Measurements from ENCODE around the gene IFITM1.
"Not testable (repeated sequence)": the region's sequence is repeated elsewhere in the genome, so short reads cannot be mapped to it uniquely, and the experiment has no call there.

The IFITM1 gene

GRCh38 chr11:326592-326841, 12.7 kb downstream of the IFITM1 start:
- DNase-seq (ENCODE audit: low read depth in 3 of 3) = no peak

- peak in 1 of 3 experiments; percentile 33 for DNase-seq (ENCODE audit: low read depth in 3 of 3)
These were observed 13.2 kb downstream of the IFITM1 start for GRCh38 chr11:326842-327580.

- no peak for DNase-seq (ENCODE audit: low read depth in 3 of 3)
These were observed 13.7 kb downstream of the IFITM1 start for GRCh38 chr11:327581-327923.

GRCh38 chr11:328012-328411, 14.2 kb downstream of the IFITM1 start:
- no peak for DNase-seq (ENCODE audit: low read depth in 3 of 3)

GRCh38 chr11:328516-329100, 14.8 kb downstream of the IFITM1 start:
- not testable (repeated sequence) for DNase-seq (ENCODE audit: low read depth in 3 of 3)

- no peak for DNase-seq (ENCODE audit: low read depth in 3 of 3)
These were observed 16.0 kb downstream of the IFITM1 start for GRCh38 chr11:329886-330253.

- DNase-seq (ENCODE audit: low read depth in 3 of 3) = no peak
These were observed 16.5 kb downstream of the IFITM1 start for GRCh38 chr11:330307-330693.

- DNase-seq (ENCODE audit: low read depth in 3 of 3) = no peak
These were observed 17.0 kb downstream of the IFITM1 start for GRCh38 chr11:330694-331357.

GRCh38 chr11:331358-332060, 17.7 kb downstream of the IFITM1 start:
- no peak for DNase-seq (ENCODE audit: low read depth in 3 of 3)

- no peak for DNase-seq (ENCODE audit: low read depth in 3 of 3)
These were observed 19.0 kb downstream of the IFITM1 start for GRCh38 chr11:332651-333480.

GRCh38 chr11:333616-334263, 19.9 kb downstream of the IFITM1 start:
- not testable (repeated sequence) for DNase-seq (ENCODE audit: low read depth in 3 of 3)

GRCh38 chr11:334264-334994, 20.6 kb downstream of the IFITM1 start:
- DNase-seq (ENCODE audit: low read depth in 3 of 3) = no peak

- DNase-seq (ENCODE audit: low read depth in 3 of 3) = no peak
These were observed 22.2 kb downstream of the IFITM1 start for GRCh38 chr11:335779-336658.

- no peak for DNase-seq (ENCODE audit: low read depth in 3 of 3)
These were observed 22.9 kb downstream of the IFITM1 start for GRCh38 chr11:336659-337198.

GRCh38 chr11:337711-338110, 23.9 kb downstream of the IFITM1 start:
- no peak for DNase-seq (ENCODE audit: low read depth in 3 of 3)

GRCh38 chr11:339963-340362, 26.1 kb downstream of the IFITM1 start:
- DNase-seq (ENCODE audit: low read depth in 3 of 3) = no peak

GRCh38 chr11:340539-341512, 27.0 kb downstream of the IFITM1 start:
- no peak for DNase-seq (ENCODE audit: low read depth in 3 of 3)

- DNase-seq (ENCODE audit: low read depth in 3 of 3) = no peak
These were observed 28.5 kb downstream of the IFITM1 start for GRCh38 chr11:342328-342727.

Data from stimulated activated CD4-positive, alpha-beta T cell treated with anti-CD3 and anti-CD28 coated beads, TNF-alpha, amount 100 ng/mL, for 4 hours (primary cell).